Panc1 (cell line): ENCODE data around the gene MOSMO. TPM values are rescaled to one million over a fixed set of nuclear protein-coding genes. Genes with fewer than 3 reads are reported as not detected.
"Not testable (repeated sequence)": the region's sequence is repeated elsewhere in the genome, so short reads cannot be mapped to it uniquely, and the experiment has no call there.

Experiments used
- ATAC-seq: fragments of 200-7000 bp; cut with Tn5 transposase; 2 replicates; pipeline ENCODE4 v1.9.1; 2020; ENCODE audit warnings: mild to moderate bottlenecking, moderate library complexity
- BruUV-seq: library from RNA; stranded (reverse); fragments of 400-500 nt; replicated peaks from 2 replicates; lab custom pipeline; 2021; lab: Mats Ljungman, UMichigan
- CTCF ChIA-PET: fragments of 300-600 bp; sonication (Branson Sonifier 250); formaldehyde crosslinking; loops from one replicate; lab custom pipeline; 2022; ENCODE audit warnings: antibody characterized with exemption; lab: Charles Lee
- POLR2A ChIA-PET: fragments of 300-600 bp; sonication (Branson Sonifier 250); formaldehyde crosslinking; loops from one replicate; lab custom pipeline; 2022; ENCODE audit warnings: antibody characterized with exemption; lab: Charles Lee
- DNase-seq: peaks from one replicate; pipeline ENCODE4 v3.0.0-alpha.2; 2010; ENCODE audit warnings: low read depth, low spot score
- H3K27ac ChIP-seq: 2 replicates; pipeline ENCODE4 v1.5.1; 2011; ENCODE audit warnings: mild to moderate bottlenecking, low read length, inconsistent platforms
- H3K27me3 ChIP-seq: fragments of 200-500 bp; sonication (Bioruptor generic); 2 replicates; pipeline ENCODE4 v1.6.0; 2014; ENCODE audit warnings: low read length, inconsistent platforms; ENCODE audit not compliant: control insufficient read depth, insufficient read depth
- H3K36me3 ChIP-seq: fragments of 200-500 bp; sonication (Bioruptor generic); 2 replicates; pipeline ENCODE4 v1.5.1; 2014; ENCODE audit warnings: inconsistent platforms, mild to moderate bottlenecking, low read length, moderate library complexity; ENCODE audit not compliant: control insufficient read depth, insufficient read depth
- H3K4me1 ChIP-seq: 2 replicates; pipeline ENCODE4 v1.5.1; 2011; ENCODE audit warnings: inconsistent platforms, mild to moderate bottlenecking, low read length, moderate library complexity; ENCODE audit not compliant: control insufficient read depth, insufficient read depth
- H3K4me3 ChIP-seq, 2 experiments: 2 replicates each; pipeline ENCODE4 v1.5.1; 2011 to 2012; ENCODE audit warnings: low read depth in 2 of 2, low read length in 2 of 2, mild to moderate bottlenecking in 2 of 2, inconsistent platforms in 1 of 2, moderate library complexity in 1 of 2
- H3K9me3 ChIP-seq: fragments of 200-500 bp; sonication (Bioruptor generic); 2 replicates; pipeline ENCODE4 v1.5.1; 2014; ENCODE audit warnings: low read depth, mild to moderate bottlenecking, inconsistent platforms, low read length, moderate library complexity; ENCODE audit not compliant: control insufficient read depth, insufficient read depth
- POLR2AphosphoS5 ChIP-seq: IDR thresholded peaks from 2 replicates; pipeline ENCODE4 v1.6.1; 2012; ENCODE audit warnings: mild to moderate bottlenecking, low read depth, low read length, moderate library complexity
- REST ChIP-seq, 2 experiments: IDR thresholded peaks; 2 replicates each; pipeline ENCODE4 v1.6.1; 2011 to 2012; ENCODE audit warnings: low read depth in 2 of 2, control low read depth in 1 of 2, low read length in 1 of 2, mild to moderate bottlenecking in 1 of 2, moderate library complexity in 1 of 2; ENCODE audit not compliant: insufficient read depth in 1 of 2
- SIN3A ChIP-seq: IDR thresholded peaks from 2 replicates; pipeline ENCODE4 v1.6.1; 2012; ENCODE audit warnings: low read depth, mild to moderate bottlenecking, low read length, moderate library complexity, borderline replicate concordance; ENCODE audit not compliant: insufficient read depth
- TCF7L2 ChIP-seq: IDR thresholded peaks from 2 replicates; pipeline ENCODE4 v1.6.1; 2011; ENCODE audit warnings: mild to moderate bottlenecking, low read depth, low read length, inconsistent platforms
- in situ Hi-C: cut with HindIII; loops from 2 replicates; pipeline ENCODE4 v1.10.0; 2016; ENCODE audit warnings: low sequenced_read_pairs, low pct_unique_long_range_greater_than_20kb
- intact Hi-C: fragments of 100-400 bp; cut with micrococcal nuclease; formaldehyde crosslinking; loops from one replicate; pipeline ENCODE4 v1.10.0; 2022; ENCODE audit not compliant: unreplicated experiment
- total RNA-seq: library from RNA; stranded (reverse); gene quantifications from one replicate; pipeline ENCODE4 v1.2.1, GENCODE V29; 2021; ENCODE audit not compliant: unreplicated experiment
- TF ChIP-seq, protein P1 (sequence below): fragments of 450-650 bp; IDR thresholded peaks from 2 replicates; pipeline ENCODE4 v1.5.1; 2017; ENCODE audit warnings: mild to moderate bottlenecking

MOSMO gene
- total RNA-seq, 1 experiment from 2014 or later, result 20.6 TPM

DNA sequence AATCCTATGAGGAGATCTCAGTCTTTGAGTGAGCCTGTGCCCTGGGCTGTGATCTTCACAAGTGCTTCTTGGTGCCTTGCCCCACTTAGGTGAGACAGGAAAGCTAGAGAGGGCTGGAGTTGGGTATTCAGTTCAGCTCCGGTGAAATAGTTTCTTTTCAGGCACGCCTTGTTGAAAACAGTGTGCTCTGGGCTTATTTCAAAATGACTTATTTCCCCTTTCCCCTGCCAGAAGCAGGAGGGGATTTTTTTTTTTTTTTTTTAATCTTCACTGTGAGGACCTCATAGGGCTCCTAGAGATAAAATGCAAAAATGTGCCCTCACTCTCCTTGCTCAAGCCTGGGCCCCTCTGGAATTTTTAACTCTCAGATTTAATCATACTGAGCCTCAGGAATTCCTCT is 27.2 kb downstream of the MOSMO start:
- POLR2A ChIA-PET, result no interaction called here
- Histone ChIP-seq H3K27me3 (no peaks in the 10 kb centered on the region), H3K27ac (no peak overlapping the region), H3K4me1 (peaks cover 10% of the 10 kb centered on the region), H3K36me3 (no peaks in the 10 kb centered on the region), H3K4me3 (no peak overlapping the region), H3K9me3 (no peaks in the 10 kb centered on the region)
- TF ChIP-seq SIN3A (no peak), POLR2AphosphoS5 (no peak), TCF7L2 (no peak), REST (IDR thresholded peaks at IDR 0.05; ENCODE audit: insufficient read depth in 1 of 2, low read depth in 2 of 2, low read length in 1 of 2) (no peak)
- TF ChIP-seq, protein P1, sequence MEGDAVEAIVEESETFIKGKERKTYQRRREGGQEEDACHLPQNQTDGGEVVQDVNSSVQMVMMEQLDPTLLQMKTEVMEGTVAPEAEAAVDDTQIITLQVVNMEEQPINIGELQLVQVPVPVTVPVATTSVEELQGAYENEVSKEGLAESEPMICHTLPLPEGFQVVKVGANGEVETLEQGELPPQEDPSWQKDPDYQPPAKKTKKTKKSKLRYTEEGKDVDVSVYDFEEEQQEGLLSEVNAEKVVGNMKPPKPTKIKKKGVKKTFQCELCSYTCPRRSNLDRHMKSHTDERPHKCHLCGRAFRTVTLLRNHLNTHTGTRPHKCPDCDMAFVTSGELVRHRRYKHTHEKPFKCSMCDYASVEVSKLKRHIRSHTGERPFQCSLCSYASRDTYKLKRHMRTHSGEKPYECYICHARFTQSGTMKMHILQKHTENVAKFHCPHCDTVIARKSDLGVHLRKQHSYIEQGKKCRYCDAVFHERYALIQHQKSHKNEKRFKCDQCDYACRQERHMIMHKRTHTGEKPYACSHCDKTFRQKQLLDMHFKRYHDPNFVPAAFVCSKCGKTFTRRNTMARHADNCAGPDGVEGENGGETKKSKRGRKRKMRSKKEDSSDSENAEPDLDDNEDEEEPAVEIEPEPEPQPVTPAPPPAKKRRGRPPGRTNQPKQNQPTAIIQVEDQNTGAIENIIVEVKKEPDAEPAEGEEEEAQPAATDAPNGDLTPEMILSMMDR, result no peak
- ATAC-seq (no peak), DNase-seq (no peak)
- BruUV-seq, result no TSS peak
- intact Hi-C loops (no loop called here), in situ Hi-C loops (no loop called here)
- CTCF ChIA-PET, result no interaction called here

GRCh38 chr16:22043882-22044281 is 36.0 kb downstream of the MOSMO start:
- CTCF ChIA-PET, BruUV-seq, H3K4me1 ChIP-seq, H3K4me3 ChIP-seq, POLR2A ChIA-PET, H3K27me3 ChIP-seq, intact Hi-C loops, H3K9me3 ChIP-seq, H3K27ac ChIP-seq, ATAC-seq, H3K36me3 ChIP-seq, in situ Hi-C loops, DNase-seq: not testable (repeated sequence)

DNA sequence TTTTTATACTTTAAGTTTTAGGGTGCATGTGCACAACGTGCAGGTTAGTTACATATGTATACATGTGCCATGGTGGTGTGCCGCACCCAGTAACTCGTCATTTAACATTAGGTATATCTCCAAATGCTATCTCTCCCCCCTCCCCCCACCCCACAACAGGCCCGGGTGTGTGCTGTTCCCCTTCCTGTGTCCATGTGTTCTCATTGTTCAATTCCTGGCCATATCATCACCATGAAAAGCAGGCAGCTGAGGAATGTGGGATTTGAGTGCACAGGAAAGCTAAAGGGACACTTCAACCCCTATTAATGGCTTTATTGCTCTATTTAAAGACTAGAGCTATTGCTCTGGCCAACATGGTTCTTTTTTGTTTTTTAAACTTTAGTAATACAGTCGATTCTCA is 38.0 kb downstream of the MOSMO start:
- H3K36me3 ChIP-seq, H3K4me3 ChIP-seq, H3K27ac ChIP-seq, intact Hi-C loops, H3K4me1 ChIP-seq, H3K9me3 ChIP-seq, in situ Hi-C loops, DNase-seq, H3K27me3 ChIP-seq, CTCF ChIA-PET, BruUV-seq, ATAC-seq, POLR2A ChIA-PET: not testable (repeated sequence)
